Mesenchymal stem cell (in vitro differentiated cells and primary cell): ENCODE results near the gene EMID1.

Source experiments
- DNase-seq: peaks from one replicate; pipeline ENCODE4 v3.0.0-alpha.2; 2013
- H2AFZ ChIP-seq: one replicate; pipeline ENCODE4 v1.6.1; 2013; ENCODE audit warnings: low read depth, mild to moderate bottlenecking, control low read depth, inconsistent platforms, low read length, moderate library complexity
- H2AK5ac ChIP-seq: 2 replicates; pipeline ENCODE4 v1.6.1; 2013; ENCODE audit warnings: low read length, moderate library complexity, mild to moderate bottlenecking, inconsistent platforms; ENCODE audit not compliant: severe bottlenecking
- H2BK120ac ChIP-seq: one replicate; pipeline ENCODE4 v1.6.1; 2013; ENCODE audit warnings: low read depth, mild to moderate bottlenecking, inconsistent platforms, low read length, moderate library complexity
- H2BK12ac ChIP-seq, 2 experiments: one replicate each; pipeline ENCODE4 v1.6.1; 2013; ENCODE audit warnings: inconsistent platforms in 2 of 2, low read length in 2 of 2, mild to moderate bottlenecking in 2 of 2, moderate library complexity in 2 of 2, control low read depth in 1 of 2
- H2BK15ac ChIP-seq: one replicate; pipeline ENCODE4 v1.6.1; 2013; ENCODE audit warnings: mild to moderate bottlenecking, low read depth, inconsistent platforms; ENCODE audit not compliant: poor library complexity, severe bottlenecking
- H2BK5ac ChIP-seq: 2 replicates; pipeline ENCODE4 v1.6.1; 2013; ENCODE audit warnings: low read depth, mild to moderate bottlenecking, low read length, control low read depth, inconsistent platforms; ENCODE audit not compliant: poor library complexity, severe bottlenecking
- H3K14ac ChIP-seq, 2 experiments: one replicate each; pipeline ENCODE4 v1.6.1; 2013; ENCODE audit warnings: inconsistent platforms in 2 of 2, low read length in 2 of 2, control low read depth in 1 of 2, mild to moderate bottlenecking in 1 of 2, moderate library complexity in 1 of 2
- H3K18ac ChIP-seq, 2 experiments: one replicate each; pipeline ENCODE4 v1.6.1; 2013; ENCODE audit warnings: inconsistent platforms in 2 of 2, low read length in 2 of 2, control low read depth in 1 of 2, low read depth in 1 of 2, mild to moderate bottlenecking in 1 of 2
- H3K23ac ChIP-seq, 2 experiments: one replicate each; pipeline ENCODE4 v1.6.1; 2013; ENCODE audit warnings: inconsistent platforms in 2 of 2, low read length in 2 of 2, mild to moderate bottlenecking in 2 of 2, moderate library complexity in 2 of 2, control low read depth in 1 of 2
- H3K27ac ChIP-seq: 2 replicates; pipeline ENCODE4 v1.5.1; 2013; ENCODE audit warnings: mild to moderate bottlenecking, moderate library complexity, low read length, control low read depth, inconsistent platforms; ENCODE audit not compliant: poor library complexity, severe bottlenecking
- H3K27me3 ChIP-seq, 2 experiments: 2 replicates each; pipeline versions ENCODE4 v1.6.1 to v1.7.0; 2013; ENCODE audit warnings: low read length in 2 of 2, mild to moderate bottlenecking in 2 of 2, moderate library complexity in 2 of 2, control low read depth in 1 of 2, inconsistent platforms in 1 of 2; ENCODE audit not compliant: control insufficient read depth in 1 of 2, insufficient read depth in 1 of 2
- H3K36me3 ChIP-seq, 2 experiments: 2 replicates each; pipeline versions ENCODE4 v1.6.1 to v1.7.0; 2013; ENCODE audit warnings: low read length in 2 of 2, control low read depth in 1 of 2, inconsistent platforms in 1 of 2, low read depth in 1 of 2, mild to moderate bottlenecking in 1 of 2; ENCODE audit not compliant: insufficient read depth in 2 of 2, control insufficient read depth in 1 of 2
- H3K4ac ChIP-seq, 2 experiments: one replicate each; pipeline ENCODE4 v1.6.1; 2013; ENCODE audit warnings: inconsistent platforms in 2 of 2, low read length in 2 of 2, mild to moderate bottlenecking in 2 of 2, moderate library complexity in 2 of 2, control low read depth in 1 of 2, low read depth in 1 of 2
- H3K4me1 ChIP-seq: 2 replicates; pipeline ENCODE4 v1.6.1; 2013; ENCODE audit warnings: low read depth, low read length, control low read depth; ENCODE audit not compliant: control insufficient read depth, insufficient read depth
- H3K4me2 ChIP-seq: 2 replicates; pipeline ENCODE4 v1.6.1; 2013; ENCODE audit warnings: low read length, mild to moderate bottlenecking, inconsistent platforms; ENCODE audit not compliant: poor library complexity, severe bottlenecking
- H3K4me3 ChIP-seq, 2 experiments: 2 replicates each; pipeline versions ENCODE4 v1.5.1 to v1.7.0; 2013; ENCODE audit warnings: low read length in 2 of 2, mild to moderate bottlenecking in 2 of 2, control low read depth in 1 of 2, low read depth in 1 of 2; ENCODE audit not compliant: insufficient read depth in 1 of 2
- H3K79me1 ChIP-seq: replicated peaks from 2 replicates; pipeline ENCODE4 v1.6.1; 2013; ENCODE audit warnings: mild to moderate bottlenecking, control low read depth, low read length, inconsistent platforms; ENCODE audit not compliant: poor library complexity, severe bottlenecking
- H3K9ac ChIP-seq: 2 replicates; pipeline ENCODE4 v1.7.0; 2013; ENCODE audit warnings: mild to moderate bottlenecking, low read length, moderate library complexity
- H3K9me3 ChIP-seq: 2 replicates; pipeline ENCODE4 v1.7.0; 2013; ENCODE audit warnings: mild to moderate bottlenecking, low read length; ENCODE audit not compliant: control insufficient read depth
- H4K8ac ChIP-seq: one replicate; pipeline ENCODE4 v1.6.1; 2013; ENCODE audit warnings: inconsistent platforms, mild to moderate bottlenecking, low read length, moderate library complexity
- H4K91ac ChIP-seq: one replicate; pipeline ENCODE4 v1.6.1; 2013; ENCODE audit warnings: mild to moderate bottlenecking, low read length, inconsistent platforms
- WGBS: methylation state at CpG from one replicate; pipeline ENCODE4 v1.1.7; 2013; ENCODE audit warnings: mixed read lengths; 5-methylcytosine and 5-hydroxymethylcytosine counted together

Gene EMID1

DNA sequence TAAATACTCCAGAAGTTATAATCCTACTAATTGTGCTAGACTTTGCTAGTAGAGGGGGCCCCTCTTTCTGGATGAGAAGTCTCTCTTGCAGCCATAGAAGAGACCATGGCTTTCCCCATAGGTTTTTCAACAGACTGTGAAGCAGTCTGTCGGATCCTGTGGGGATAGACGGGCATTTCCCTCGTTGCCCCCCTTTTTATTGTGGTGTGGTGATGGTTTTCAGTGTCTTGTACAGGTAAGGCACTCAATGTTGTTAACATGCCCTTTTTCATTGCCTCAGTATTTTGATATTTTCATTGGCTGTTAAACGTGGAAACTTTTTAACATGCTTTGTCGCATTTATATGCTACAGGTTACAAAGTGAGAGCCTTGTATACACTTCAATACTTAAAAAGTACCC, 84.4 kb downstream of the EMID1 start:
- peaks cover 9% of the 10 kb centered on the region for H3K79me1 ChIP-seq
- no peak overlapping the region for H3K4me3 ChIP-seq
- H3K4me1 ChIP-seq = no peaks in the 10 kb centered on the region
- no peak overlapping the region for H2AFZ ChIP-seq
- no peak overlapping the region for H2BK120ac ChIP-seq
- no peak overlapping the region for H2BK5ac ChIP-seq
- H4K8ac ChIP-seq = no peak overlapping the region
- no peak overlapping the region for H3K18ac ChIP-seq
- peaks cover 48 to 97% of the 10 kb centered on the region in 2 experiments for H3K36me3 ChIP-seq
- no peak for DNase-seq
- H4K91ac ChIP-seq = no peak overlapping the region
- no peak overlapping the region for H3K14ac ChIP-seq
- no peaks in the 10 kb centered on the region for H3K27me3 ChIP-seq
- H2AK5ac ChIP-seq = no peak overlapping the region
- no peak overlapping the region for H3K4me2 ChIP-seq
- H3K4ac ChIP-seq = no peak overlapping the region
- H2BK12ac ChIP-seq = no peak overlapping the region
- WGBS = 97% methylated on average over 5 of the region's 5 CpGs
- H2BK15ac ChIP-seq = no peak overlapping the region
- no peak overlapping the region for H3K9ac ChIP-seq
- no peak overlapping the region for H3K23ac ChIP-seq
- H3K9me3 ChIP-seq = no peaks in the 10 kb centered on the region
- H3K27ac ChIP-seq = no peak overlapping the region

DNA sequence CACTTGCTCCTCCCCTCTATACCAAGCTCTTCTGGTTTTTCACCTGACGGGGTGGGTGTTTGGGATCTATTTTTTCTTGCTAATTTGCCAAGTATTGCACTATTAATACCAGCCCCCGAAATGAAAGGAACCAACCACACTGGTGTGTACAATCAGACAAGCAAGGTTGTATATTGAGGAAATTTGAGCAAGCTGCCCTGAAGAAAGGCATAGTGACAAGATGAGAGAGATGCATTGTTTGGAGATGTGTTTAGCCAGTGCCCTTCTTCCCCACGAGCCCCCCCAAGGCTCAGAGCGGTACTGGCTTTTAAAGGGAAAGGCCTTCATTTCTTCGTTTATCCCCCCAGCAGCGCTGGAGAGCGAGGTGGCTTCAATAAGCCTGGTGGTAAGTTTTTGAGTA, 85.5 kb downstream of the EMID1 start:
- H2BK5ac ChIP-seq = no peak overlapping the region
- H3K23ac ChIP-seq = no peak overlapping the region
- no peak overlapping the region for H2BK12ac ChIP-seq
- DNase-seq = no peak
- H3K18ac ChIP-seq = no peak overlapping the region
- H3K14ac ChIP-seq = no peak overlapping the region
- peaks cover 47 to 98% of the 10 kb centered on the region in 2 experiments for H3K36me3 ChIP-seq
- no peak overlapping the region for H2AK5ac ChIP-seq
- no peak overlapping the region for H3K4me3 ChIP-seq
- no peak overlapping the region for H3K4ac ChIP-seq
- H4K8ac ChIP-seq = no peak overlapping the region
- 90% methylated on average over 6 of the region's 7 CpGs for WGBS
- H2BK15ac ChIP-seq = no peak overlapping the region
- no peak overlapping the region for H2AFZ ChIP-seq
- no peak overlapping the region for H4K91ac ChIP-seq
- H3K79me1 ChIP-seq = peaks cover 13% of the 10 kb centered on the region
- H3K27ac ChIP-seq = no peak overlapping the region
- no peaks in the 10 kb centered on the region for H3K4me1 ChIP-seq
- H3K9me3 ChIP-seq = no peaks in the 10 kb centered on the region
- no peak overlapping the region for H2BK120ac ChIP-seq
- no peak overlapping the region for H3K9ac ChIP-seq
- H3K4me2 ChIP-seq = no peak overlapping the region
- H3K27me3 ChIP-seq = no peaks in the 10 kb centered on the region

DNA sequence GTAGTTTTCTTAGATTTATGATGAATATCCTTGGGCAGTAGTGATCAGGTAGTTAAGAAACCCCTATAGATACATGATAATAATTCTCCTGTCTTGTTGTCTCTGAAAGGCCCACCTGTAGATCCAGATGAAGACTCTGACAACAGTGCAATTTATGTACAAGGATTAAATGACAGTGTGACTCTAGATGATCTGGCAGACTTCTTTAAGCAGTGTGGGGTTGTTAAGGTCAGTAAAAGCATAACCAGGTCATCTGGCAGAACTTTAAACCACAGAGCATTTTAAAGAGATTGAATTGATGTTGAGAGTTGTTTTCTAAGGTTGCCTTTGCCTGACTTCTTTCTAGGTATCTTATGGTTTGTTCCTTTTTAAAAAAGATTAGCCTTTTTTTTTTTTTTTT, 86.7 kb downstream of the EMID1 start:
- H2AK5ac ChIP-seq = no peak overlapping the region
- H3K4ac ChIP-seq = no peak overlapping the region
- no peak overlapping the region for H4K91ac ChIP-seq
- H3K23ac ChIP-seq = no peak overlapping the region
- H4K8ac ChIP-seq = no peak overlapping the region
- H3K27me3 ChIP-seq = no peaks in the 10 kb centered on the region
- no peak overlapping the region for H2BK12ac ChIP-seq
- no peak overlapping the region for H3K4me3 ChIP-seq
- peaks cover 48 to 98% of the 10 kb centered on the region in 2 experiments for H3K36me3 ChIP-seq
- DNase-seq = no peak
- H2BK15ac ChIP-seq = no peak overlapping the region
- peaks cover 13% of the 10 kb centered on the region for H3K79me1 ChIP-seq
- H3K14ac ChIP-seq = no peak overlapping the region
- no peak overlapping the region for H3K4me2 ChIP-seq
- H3K27ac ChIP-seq = no peak overlapping the region
- H3K9ac ChIP-seq = no peak overlapping the region
- H2BK120ac ChIP-seq = no peak overlapping the region
- H3K9me3 ChIP-seq = no peaks in the 10 kb centered on the region
- no peak overlapping the region for H2BK5ac ChIP-seq
- no peak overlapping the region for H3K18ac ChIP-seq
- H3K4me1 ChIP-seq = no peaks in the 10 kb centered on the region
- no peak overlapping the region for H2AFZ ChIP-seq

DNA sequence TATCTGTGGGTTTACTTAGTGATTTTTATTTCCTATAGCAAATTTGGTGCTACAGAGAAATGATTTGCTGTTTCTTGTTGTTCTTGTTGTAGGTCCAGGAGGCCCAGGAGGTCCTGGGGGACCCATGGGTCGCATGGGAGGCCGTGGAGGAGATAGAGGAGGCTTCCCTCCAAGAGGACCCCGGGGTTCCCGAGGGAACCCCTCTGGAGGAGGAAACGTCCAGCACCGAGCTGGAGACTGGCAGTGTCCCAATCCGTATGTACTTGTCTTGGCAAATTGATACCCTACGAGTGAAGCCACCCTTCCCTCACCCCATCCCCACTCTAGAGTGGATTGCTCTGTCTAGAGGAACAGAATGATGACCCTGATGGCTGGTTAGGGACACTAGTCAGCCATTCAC, 92.9 kb downstream of the EMID1 start:
- Histone ChIP-seq H3K9me3 (no peaks in the 10 kb centered on the region), H3K14ac (no peak overlapping the region), H2AK5ac (no peak overlapping the region), H3K18ac (no peak overlapping the region), H3K36me3 (peaks cover 73 to 79% of the 10 kb centered on the region in 2 experiments), H2BK12ac (no peak overlapping the region), H3K4me2 (no peak overlapping the region), H3K4me3 (no peak overlapping the region), H2AFZ (no peak overlapping the region), H3K4ac (no peak overlapping the region), H3K4me1 (peaks cover 9% of the 10 kb centered on the region), H3K23ac (no peak overlapping the region), H3K27ac (no peak overlapping the region), H2BK15ac (no peak overlapping the region), H3K79me1 (peaks cover 13% of the 10 kb centered on the region), H3K27me3 (no peaks in the 10 kb centered on the region), H2BK120ac (no peak overlapping the region), H2BK5ac (no peak overlapping the region), H4K8ac (no peak overlapping the region), H4K91ac (no peak overlapping the region), H3K9ac (no peak overlapping the region)
- WGBS = 92% methylated on average over 7 of the region's 8 CpGs
- no peak for DNase-seq
